CD4-positive, alpha-beta T cell (primary cell): ENCODE measurements around the gene TRERF1. TPM values are rescaled to one million over a fixed set of nuclear protein-coding genes. Genes with fewer than 3 reads are reported as not detected.
"Not testable (repeated sequence)": the region's sequence is repeated elsewhere in the genome, so short reads cannot be mapped to it uniquely, and the experiment has no call there.

Source experiments
- ATAC-seq: fragments of 200-7000 bp; cut with Tn5 transposase; one replicate; pipeline ENCODE4 v1.10.0; 2022; ENCODE audit warnings: mild to moderate bottlenecking; ENCODE audit not compliant: poor library complexity
- CTCF ChIA-PET: fragments of 350-600 bp; sonication (Branson Sonifier 250); formaldehyde crosslinking; loops from one replicate; lab custom pipeline; 2021; ENCODE audit warnings: antibody characterized with exemption, inconsistent platforms; lab: Charles Lee
- POLR2A ChIA-PET: fragments of 350-600 bp; sonication (Branson Sonifier 250); formaldehyde crosslinking; loops from one replicate; lab custom pipeline; 2021; ENCODE audit warnings: antibody characterized with exemption, inconsistent platforms; lab: Charles Lee
- DNase-seq, 14 experiments: peaks; one replicate each; pipeline ENCODE4 v3.0.0-alpha.2; 2013 to 2020; ENCODE audit warnings: mixed read lengths in 2 of 14
- H3K27ac ChIP-seq, 2 donors: one replicate each; pipeline versions ENCODE4 v1.5.1 to v1.7.0; 2013; ENCODE audit warnings: low read length in 2 of 2, low read depth in 1 of 2, mild to moderate bottlenecking in 1 of 2
- H3K27me3 ChIP-seq, 2 experiments: 1 replicate in 1 of 2; 2 replicates in 1 of 2; pipeline versions ENCODE4 v1.6.1 to v1.7.0; 2013; ENCODE audit warnings: low read length in 2 of 2, control low read depth in 1 of 2, mild to moderate bottlenecking in 1 of 2, moderate library complexity in 1 of 2; ENCODE audit not compliant: insufficient read depth in 2 of 2, control insufficient read depth in 1 of 2
- H3K36me3 ChIP-seq: one replicate; pipeline ENCODE4 v1.6.1; 2013; ENCODE audit warnings: low read length, control low read depth; ENCODE audit not compliant: insufficient read depth
- H3K4me1 ChIP-seq: one replicate; pipeline ENCODE4 v1.6.1; 2013; ENCODE audit warnings: low read length, control low read depth; ENCODE audit not compliant: insufficient read depth
- H3K4me3 ChIP-seq: one replicate; pipeline ENCODE4 v1.5.1; 2013; ENCODE audit warnings: mild to moderate bottlenecking, low read length, moderate library complexity
- H3K9me3 ChIP-seq, 2 experiments: 1 replicate in 1 of 2; 2 replicates in 1 of 2; pipeline versions ENCODE4 v1.6.1 to v1.7.0; 2013; ENCODE audit warnings: low read length in 2 of 2, mild to moderate bottlenecking in 2 of 2, control low read depth in 1 of 2, moderate library complexity in 1 of 2; ENCODE audit not compliant: control insufficient read depth in 1 of 2, insufficient read depth in 1 of 2
- H3K27ac Mint-ChIP-seq: one replicate; pipeline ENCODE4 v1.8.0; 2020; ENCODE audit warnings: mixed read lengths
- H3K27me3 Mint-ChIP-seq: one replicate; pipeline ENCODE4 v1.8.0; 2021; ENCODE audit warnings: mixed read lengths
- H3K36me3 Mint-ChIP-seq: one replicate; pipeline ENCODE4 v1.8.0; 2021; ENCODE audit warnings: low read depth, mixed read lengths
- H3K4me1 Mint-ChIP-seq: one replicate; pipeline ENCODE4 v1.8.0; 2021; ENCODE audit warnings: low read depth, mixed read lengths
- H3K4me3 Mint-ChIP-seq: one replicate; pipeline ENCODE4 v1.8.0; 2020; ENCODE audit warnings: mild to moderate bottlenecking, mixed read lengths
- H3K9me3 Mint-ChIP-seq: one replicate; pipeline ENCODE4 v1.8.0; 2020; ENCODE audit warnings: mixed read lengths
- CTCF ChIP-seq: fragments of 200-600 bp; IDR thresholded peaks from one replicate; pipeline ENCODE4 v1.8.0; 2022; ENCODE audit warnings: antibody characterized with exemption, mild to moderate bottlenecking
- intact Hi-C, 2 experiments: fragments of 100-400 bp; cut with DNase I in 1 of 2; cut with micrococcal nuclease in 1 of 2; formaldehyde crosslinking; loops; one replicate each; pipeline versions ENCODE4 v1.15.1 to v1.9.0; 2023 to 2025; cut with DNase I, micrococcal nuclease
- total RNA-seq, 174 experiments: library from RNA in 2 of 174; stranded (reverse) in 2 of 174; gene quantifications; one replicate each; pipeline ENCODE4 v1.2.3 and lab custom pipeline; 2021 to 2026

Gene TRERF1
- total RNA-seq, 2 experiments from 2014 or later: 31.0 to 31.7 TPM

GRCh38 chr6:42195415-42195814 lies 256.3 kb downstream of the TRERF1 start:
- H3K4me3 ChIP-seq: no peak overlapping the region
- TF ChIP-seq CTCF: no peak
- DNase-seq: no peak
- no peak overlapping the region for H3K27ac Mint-ChIP-seq
- no peak overlapping the region for H3K4me3 Mint-ChIP-seq
- no peaks in the 10 kb centered on the region for H3K9me3 Mint-ChIP-seq
- ChIA-PET POLR2A (no interaction called here), CTCF (interaction anchor here (1.3 kb wide), 1 partner anchor 19 kb away, joined by 4 read pairs; no protein-coding TSS in a partner anchor)
- H3K27ac ChIP-seq: no peak overlapping the region
- H3K27me3 ChIP-seq: no peaks in the 10 kb centered on the region
- peaks cover 7% of the 10 kb centered on the region for H3K36me3 Mint-ChIP-seq
- H3K9me3 ChIP-seq: no peaks in the 10 kb centered on the region
- intact Hi-C loops: no loop called here
- no peak for ATAC-seq
- H3K27me3 Mint-ChIP-seq: no peaks in the 10 kb centered on the region
- H3K4me1 ChIP-seq: peaks cover 7% of the 10 kb centered on the region
- no peaks in the 10 kb centered on the region for H3K4me1 Mint-ChIP-seq
- no peaks in the 10 kb centered on the region for H3K36me3 ChIP-seq

DNA sequence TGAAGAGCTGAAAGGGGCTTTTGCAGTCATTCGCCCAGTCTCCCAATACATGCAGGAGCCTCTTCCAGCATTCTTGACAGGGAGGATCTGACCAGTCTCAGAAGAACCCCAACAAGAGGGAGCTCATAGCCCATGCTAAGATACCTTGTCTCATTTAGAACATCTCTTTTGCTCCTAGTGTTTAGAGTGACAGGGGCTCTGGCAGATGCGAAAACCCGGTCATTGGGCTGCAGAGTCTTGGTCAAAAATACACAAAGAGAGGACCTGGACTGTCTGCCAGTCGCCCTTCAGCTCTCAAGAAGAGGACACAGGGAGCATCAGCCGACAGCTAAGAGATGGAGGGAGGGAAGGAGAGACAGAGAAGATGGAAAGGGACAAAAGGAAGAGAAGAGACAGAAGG lies 257.7 kb downstream of the TRERF1 start:
- no peaks in the 10 kb centered on the region for H3K36me3 ChIP-seq
- ATAC-seq: no peak
- no peak overlapping the region for H3K27ac Mint-ChIP-seq

GRCh38 chr6:42193491-42193894 lies 258.2 kb downstream of the TRERF1 start:
- H3K4me3 Mint-ChIP-seq: no peak overlapping the region
- Histone ChIP-seq H3K9me3 (no peaks in the 10 kb centered on the region), H3K27me3 (no peaks in the 10 kb centered on the region), H3K36me3 (no peaks in the 10 kb centered on the region), H3K4me1 (peaks cover 7% of the 10 kb centered on the region), H3K27ac (no peak overlapping the region), H3K4me3 (no peak overlapping the region)
- ChIA-PET CTCF (no interaction called here), POLR2A (no interaction called here)
- no peak overlapping the region for H3K27ac Mint-ChIP-seq
- H3K4me1 Mint-ChIP-seq: no peaks in the 10 kb centered on the region
- ATAC-seq (no peak), DNase-seq (no peak)
- H3K9me3 Mint-ChIP-seq: no peaks in the 10 kb centered on the region
- no peaks in the 10 kb centered on the region for H3K36me3 Mint-ChIP-seq
- TF ChIP-seq CTCF: no peak
- intact Hi-C loops: no loop called here
- H3K27me3 Mint-ChIP-seq: no peaks in the 10 kb centered on the region

More for the DNA sequence above, 257.7 kb downstream of the TRERF1 start:
- Histone ChIP-seq H3K27ac (no peak overlapping the region), H3K27me3 (no peaks in the 10 kb centered on the region), H3K4me3 (no peak overlapping the region), H3K9me3 (no peaks in the 10 kb centered on the region), H3K4me1 (peaks cover 7% of the 10 kb centered on the region)
- intact Hi-C loops: no loop called here
- H3K4me3 Mint-ChIP-seq: no peak overlapping the region
- ChIA-PET POLR2A (no interaction called here), CTCF (no interaction called here)
- no peaks in the 10 kb centered on the region for H3K4me1 Mint-ChIP-seq
- no peaks in the 10 kb centered on the region for H3K36me3 Mint-ChIP-seq
- TF ChIP-seq CTCF: no peak
- no peaks in the 10 kb centered on the region for H3K9me3 Mint-ChIP-seq
- DNase-seq: no peak
- H3K27me3 Mint-ChIP-seq: no peaks in the 10 kb centered on the region

- H3K27me3 ChIP-seq, H3K9me3 Mint-ChIP-seq, intact Hi-C loops, H3K4me3 Mint-ChIP-seq, H3K4me3 ChIP-seq, ATAC-seq, H3K36me3 ChIP-seq, H3K9me3 ChIP-seq, POLR2A ChIA-PET, H3K27ac Mint-ChIP-seq, H3K4me1 Mint-ChIP-seq, DNase-seq, H3K27me3 Mint-ChIP-seq, H3K4me1 ChIP-seq, CTCF ChIA-PET, H3K27ac ChIP-seq, H3K36me3 Mint-ChIP-seq: not testable (repeated sequence)
These were observed 259.3 kb downstream of the TRERF1 start for GRCh38 chr6:42192385-42192784.
